Measurements from ENCODE around the gene LGALS8.
"Not testable (repeated sequence)": the region's sequence is repeated elsewhere in the genome, so short reads cannot be mapped to it uniquely, and the experiment has no call there.

Gene LGALS8

DNA sequence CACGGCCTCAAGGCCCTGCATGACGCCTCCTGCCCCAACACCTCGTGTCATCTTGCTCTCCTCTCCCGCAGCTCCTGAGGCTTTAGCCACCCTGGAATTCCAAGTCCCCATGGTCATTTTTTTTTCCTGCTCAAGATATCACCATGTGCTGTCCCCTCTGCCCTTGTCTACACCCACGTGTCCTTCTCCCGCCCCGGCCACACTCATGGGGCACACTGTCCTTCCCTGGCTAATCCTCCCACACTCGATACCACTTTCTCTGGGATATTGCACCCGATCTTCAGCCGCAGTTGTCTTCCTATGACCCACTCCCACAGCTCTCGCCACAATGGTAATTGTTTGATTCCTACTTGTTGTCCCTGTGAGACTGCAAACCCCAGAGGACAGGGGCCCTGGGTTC lies 29.7 kb upstream of the LGALS8 start:
- Histone ChIP-seq H3K9me3 (ENCODE audit: control insufficient read depth, low read length) (no peaks in the 10 kb centered on the region), H3K27me3 (ENCODE audit: control insufficient read depth, insufficient read depth, low read length, poor library complexity, severe bottlenecking) (no peaks in the 10 kb centered on the region), H3K27ac (ENCODE audit: insufficient read depth, low read depth, low read length, poor library complexity, severe bottlenecking) (no peak overlapping the region), H3K36me3 (ENCODE audit: control insufficient read depth, insufficient read depth, low read length) (no peaks in the 10 kb centered on the region), H3K4me1 (ENCODE audit: control insufficient read depth, insufficient read depth, low read length) (peaks cover 9% of the 10 kb centered on the region), H3K4me3 (ENCODE audit: insufficient read depth, low read depth, low read length) (no peak overlapping the region)
- WGBS, 2 experiments = 93 to 94% methylated on average over 11 of the region's 11 CpGs

- Histone ChIP-seq H3K9me3 (ENCODE audit: control insufficient read depth, low read length) (no peaks in the 10 kb centered on the region), H3K4me1 (ENCODE audit: control insufficient read depth, insufficient read depth, low read length) (peaks cover 9% of the 10 kb centered on the region), H3K27ac (ENCODE audit: insufficient read depth, low read depth, low read length, poor library complexity, severe bottlenecking) (no peak overlapping the region), H3K4me3 (ENCODE audit: insufficient read depth, low read depth, low read length) (no peak overlapping the region), H3K27me3 (ENCODE audit: control insufficient read depth, insufficient read depth, low read length, poor library complexity, severe bottlenecking) (no peaks in the 10 kb centered on the region), H3K36me3 (ENCODE audit: control insufficient read depth, insufficient read depth, low read length) (no peaks in the 10 kb centered on the region)
- 67 to 73% methylated on average over 10 of the region's 10 CpGs for WGBS, 2 experiments
Measured at GRCh38 chr1:236494586-236495466, 29.0 kb upstream of the LGALS8 start.

DNA sequence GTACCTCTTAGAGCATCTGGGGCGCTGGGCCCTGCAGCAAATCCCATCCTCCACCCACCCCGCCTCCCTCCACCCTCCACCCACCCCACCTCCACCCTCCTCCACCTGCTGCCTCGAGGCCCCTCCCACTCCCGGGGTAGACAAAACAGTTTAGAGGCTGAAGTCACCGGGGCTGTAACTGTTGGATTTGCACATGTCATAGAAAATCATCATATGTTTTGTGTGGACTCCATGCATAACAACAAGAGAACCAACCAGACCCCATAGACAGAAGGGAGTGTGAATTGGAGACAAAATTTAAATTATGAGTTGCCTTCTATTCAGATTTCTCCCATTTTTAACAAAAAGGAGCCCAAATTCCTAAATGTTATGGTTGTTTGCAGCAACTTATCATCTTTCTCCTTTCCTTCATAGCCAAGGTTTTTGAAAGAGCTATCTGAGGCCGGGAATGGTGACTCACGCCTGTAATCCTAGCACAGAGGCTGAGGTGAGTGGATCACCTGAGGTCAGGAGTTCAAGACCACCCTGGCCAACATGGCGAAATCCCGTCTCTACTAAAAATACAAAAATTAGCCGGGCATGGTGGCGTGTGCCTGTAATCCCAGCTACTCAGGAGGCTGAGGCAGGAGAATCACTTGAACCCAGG lies 28.2 kb upstream of the LGALS8 start:
- WGBS, 2 experiments = 63 to 76% methylated on average over 8 to 10 of the region's 11 CpGs
- no peak overlapping the region for H3K4me3 ChIP-seq (ENCODE audit: insufficient read depth, low read depth, low read length)
- H3K4me1 ChIP-seq (ENCODE audit: control insufficient read depth, insufficient read depth, low read length) = peaks cover 9% of the 10 kb centered on the region
- no peaks in the 10 kb centered on the region for H3K27me3 ChIP-seq (ENCODE audit: control insufficient read depth, insufficient read depth, low read length, poor library complexity, severe bottlenecking)
- H3K36me3 ChIP-seq (ENCODE audit: control insufficient read depth, insufficient read depth, low read length) = no peaks in the 10 kb centered on the region
- no peaks in the 10 kb centered on the region for H3K9me3 ChIP-seq (ENCODE audit: control insufficient read depth, low read length)
- no peak overlapping the region for H3K27ac ChIP-seq (ENCODE audit: insufficient read depth, low read depth, low read length, poor library complexity, severe bottlenecking)

GRCh38 chr1:236497908-236498307 lies 25.9 kb upstream of the LGALS8 start:
- Histone ChIP-seq H3K4me1 (ENCODE audit: control insufficient read depth, insufficient read depth, low read length) (peaks cover 14% of the 10 kb centered on the region), H3K27ac (ENCODE audit: insufficient read depth, low read depth, low read length, poor library complexity, severe bottlenecking) (no peak overlapping the region), H3K4me3 (ENCODE audit: insufficient read depth, low read depth, low read length) (no peak overlapping the region), H3K9me3 (ENCODE audit: control insufficient read depth, low read length) (no peaks in the 10 kb centered on the region), H3K27me3 (ENCODE audit: control insufficient read depth, insufficient read depth, low read length, poor library complexity, severe bottlenecking) (no peaks in the 10 kb centered on the region), H3K36me3 (ENCODE audit: control insufficient read depth, insufficient read depth, low read length) (no peaks in the 10 kb centered on the region)
- 75 to 94% methylated on average over 4 to 6 of the region's 6 CpGs for WGBS, 2 experiments

- 92 to 95% methylated on average over 6 of the region's 6 CpGs for WGBS, 2 experiments
- Histone ChIP-seq H3K4me1 (ENCODE audit: control insufficient read depth, insufficient read depth, low read length) (peaks cover 9% of the 10 kb centered on the region), H3K27me3 (ENCODE audit: control insufficient read depth, insufficient read depth, low read length, poor library complexity, severe bottlenecking) (no peaks in the 10 kb centered on the region), H3K4me3 (ENCODE audit: insufficient read depth, low read depth, low read length) (no peak overlapping the region), H3K36me3 (ENCODE audit: control insufficient read depth, insufficient read depth, low read length) (no peaks in the 10 kb centered on the region), H3K9me3 (ENCODE audit: control insufficient read depth, low read length) (no peaks in the 10 kb centered on the region), H3K27ac (ENCODE audit: insufficient read depth, low read depth, low read length, poor library complexity, severe bottlenecking) (no peak overlapping the region)
Measured at GRCh38 chr1:236501093-236501492, 22.7 kb upstream of the LGALS8 start.

DNA sequence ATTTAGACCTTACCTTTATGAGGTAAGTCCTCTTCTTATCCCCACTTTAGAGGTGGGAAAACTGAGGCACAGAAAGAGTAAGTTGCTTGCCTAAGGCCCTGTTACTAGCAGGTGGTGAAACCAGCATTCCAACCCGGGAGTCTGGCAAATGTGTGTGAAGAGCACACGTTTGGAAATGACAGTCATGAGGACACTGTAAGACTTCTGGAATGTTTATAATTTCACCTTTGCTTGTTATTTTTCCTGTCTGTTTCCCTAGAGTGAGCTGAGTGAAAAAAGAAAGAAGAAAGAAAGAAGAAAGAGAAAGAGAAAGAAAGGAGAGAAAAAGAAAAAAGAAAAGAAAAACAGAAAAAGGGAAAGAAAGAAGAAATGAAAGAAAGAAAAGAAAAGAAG lies 21.2 kb upstream of the LGALS8 start:
- WGBS, 2 experiments = 59 to 70% methylated on average over 2 of the region's 2 CpGs
- Histone ChIP-seq H3K36me3 (ENCODE audit: control insufficient read depth, insufficient read depth, low read length) (no peaks in the 10 kb centered on the region), H3K4me3 (ENCODE audit: insufficient read depth, low read depth, low read length) (no peak overlapping the region), H3K4me1 (ENCODE audit: control insufficient read depth, insufficient read depth, low read length) (peaks cover 9% of the 10 kb centered on the region), H3K27me3 (ENCODE audit: control insufficient read depth, insufficient read depth, low read length, poor library complexity, severe bottlenecking) (no peaks in the 10 kb centered on the region), H3K27ac (ENCODE audit: insufficient read depth, low read depth, low read length, poor library complexity, severe bottlenecking) (no peak overlapping the region), H3K9me3 (ENCODE audit: control insufficient read depth, low read length) (no peaks in the 10 kb centered on the region)

DNA sequence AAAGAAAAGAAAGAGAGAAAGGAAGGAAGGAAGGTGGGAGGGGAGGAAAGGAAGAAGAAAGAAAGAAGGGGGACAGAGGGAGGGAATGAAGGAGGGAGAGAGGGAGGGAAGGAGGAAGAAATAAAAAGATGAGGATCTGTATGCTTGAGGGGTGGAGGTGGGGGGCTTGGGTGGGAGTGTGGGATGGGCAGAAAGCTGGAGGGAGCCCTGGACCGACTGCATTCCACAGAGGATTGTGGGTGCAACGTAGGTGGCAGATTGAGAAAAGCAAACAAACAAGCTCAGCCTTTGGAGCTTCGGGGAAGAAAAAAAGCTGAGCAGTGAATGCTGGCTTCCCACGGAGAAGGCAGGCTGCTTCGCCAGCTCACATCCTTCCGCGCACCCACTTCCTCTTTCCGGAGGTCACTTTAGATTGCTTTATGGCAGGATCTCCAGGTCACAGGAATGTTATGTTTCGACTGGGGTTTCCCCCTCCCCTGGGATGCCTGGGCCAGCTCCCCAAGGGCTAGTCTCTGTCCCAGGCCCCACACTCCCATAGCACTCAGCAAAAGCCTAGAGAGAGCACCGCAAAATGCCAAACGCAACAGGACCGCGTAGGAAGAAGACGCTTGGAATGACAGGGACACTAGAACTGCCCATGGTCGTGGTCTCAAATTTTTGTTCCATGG lies 20.7 kb upstream of the LGALS8 start:
- Histone ChIP-seq H3K36me3 (ENCODE audit: control insufficient read depth, insufficient read depth, low read length) (no peaks in the 10 kb centered on the region), H3K9me3 (ENCODE audit: control insufficient read depth, low read length) (no peaks in the 10 kb centered on the region), H3K27me3 (ENCODE audit: control insufficient read depth, insufficient read depth, low read length, poor library complexity, severe bottlenecking) (no peaks in the 10 kb centered on the region), H3K4me3 (ENCODE audit: insufficient read depth, low read depth, low read length) (peak overlapping the region; percentile 30), H3K4me1 (ENCODE audit: control insufficient read depth, insufficient read depth, low read length) (peaks cover 9% of the 10 kb centered on the region), H3K27ac (ENCODE audit: insufficient read depth, low read depth, low read length, poor library complexity, severe bottlenecking) (peak overlapping the region; percentile 42)
- WGBS, 2 experiments = 9 to 14% methylated on average over 15 of the region's 15 CpGs

DNA sequence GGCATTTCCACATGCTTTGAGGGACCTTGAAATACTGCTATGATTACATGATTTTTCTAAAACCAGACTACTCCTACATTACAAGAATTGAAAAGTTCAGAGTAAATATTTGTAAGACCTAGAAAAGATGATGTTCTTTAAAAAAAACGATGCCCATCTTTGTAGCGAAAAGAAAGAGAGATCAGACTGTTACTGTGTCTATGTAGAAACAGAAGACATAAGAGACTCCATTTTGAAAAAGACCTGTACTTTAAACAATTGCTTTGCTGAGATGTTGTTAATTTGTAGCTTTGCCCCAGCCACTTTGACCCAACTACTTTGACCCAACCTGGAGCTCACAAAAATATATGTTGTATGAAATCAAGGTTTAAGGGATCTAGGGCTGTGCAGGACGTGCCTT lies 19.4 kb upstream of the LGALS8 start:
- not testable (repeated sequence) for H3K27me3 ChIP-seq (ENCODE audit: control insufficient read depth, insufficient read depth, low read length, poor library complexity, severe bottlenecking); H3K4me1 ChIP-seq (ENCODE audit: control insufficient read depth, insufficient read depth, low read length); H3K27ac ChIP-seq (ENCODE audit: insufficient read depth, low read depth, low read length, poor library complexity, severe bottlenecking); H3K36me3 ChIP-seq (ENCODE audit: control insufficient read depth, insufficient read depth, low read length); H3K4me3 ChIP-seq (ENCODE audit: insufficient read depth, low read depth, low read length); H3K9me3 ChIP-seq (ENCODE audit: control insufficient read depth, low read length)
- 94% methylated on average over 3 of the region's 3 CpGs for WGBS, 2 experiments

GRCh38 chr1:236507022-236507700 lies 16.6 kb upstream of the LGALS8 start:
- H3K4me1 ChIP-seq (ENCODE audit: control insufficient read depth, insufficient read depth, low read length) = peaks cover 9% of the 10 kb centered on the region
- H3K27ac ChIP-seq (ENCODE audit: insufficient read depth, low read depth, low read length, poor library complexity, severe bottlenecking) = no peak overlapping the region
- H3K4me3 ChIP-seq (ENCODE audit: insufficient read depth, low read depth, low read length) = no peak overlapping the region
- no peaks in the 10 kb centered on the region for H3K9me3 ChIP-seq (ENCODE audit: control insufficient read depth, low read length)
- no peaks in the 10 kb centered on the region for H3K27me3 ChIP-seq (ENCODE audit: control insufficient read depth, insufficient read depth, low read length, poor library complexity, severe bottlenecking)
- H3K36me3 ChIP-seq (ENCODE audit: control insufficient read depth, insufficient read depth, low read length) = no peaks in the 10 kb centered on the region
- WGBS, 2 experiments = 93% methylated on average over 5 of the region's 5 CpGs

GRCh38 chr1:236508593-236509027 lies 15.2 kb upstream of the LGALS8 start:
- Histone ChIP-seq H3K4me1 (ENCODE audit: control insufficient read depth, insufficient read depth, low read length) (no peaks in the 10 kb centered on the region), H3K27me3 (ENCODE audit: control insufficient read depth, insufficient read depth, low read length, poor library complexity, severe bottlenecking) (no peaks in the 10 kb centered on the region), H3K27ac (ENCODE audit: insufficient read depth, low read depth, low read length, poor library complexity, severe bottlenecking) (no peak overlapping the region), H3K9me3 (ENCODE audit: control insufficient read depth, low read length) (no peaks in the 10 kb centered on the region), H3K4me3 (ENCODE audit: insufficient read depth, low read depth, low read length) (no peak overlapping the region), H3K36me3 (ENCODE audit: control insufficient read depth, insufficient read depth, low read length) (no peaks in the 10 kb centered on the region)
- 90 to 93% methylated on average over 6 of the region's 6 CpGs for WGBS, 2 experiments
